ENCODE measurements around the gene SPSB4.

SPSB4 gene

DNA sequence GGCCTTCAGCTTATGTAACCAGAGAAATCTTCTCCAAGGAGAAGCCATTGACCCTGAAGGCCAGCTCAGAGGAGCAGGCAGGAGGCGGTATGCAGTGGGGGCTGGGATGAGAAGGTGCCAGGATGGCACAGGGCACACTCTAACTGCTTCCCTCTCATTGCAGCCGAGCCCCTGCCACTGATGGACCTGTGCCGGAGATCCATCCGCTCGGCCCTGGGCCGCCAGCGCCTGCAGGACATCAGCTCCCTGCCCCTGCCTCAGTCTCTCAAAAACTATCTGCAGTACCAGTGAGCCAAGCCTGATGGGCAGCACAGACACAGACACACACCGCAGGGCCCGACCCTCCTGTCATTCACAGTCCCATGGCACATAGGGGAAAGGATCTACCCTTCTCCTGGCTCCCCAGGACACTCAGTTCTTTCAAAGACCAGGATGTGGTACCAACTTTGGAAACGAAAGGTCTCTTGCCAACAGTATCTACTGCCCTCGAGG lies 95.9 kb downstream of the SPSB4 start:
- Histone ChIP-seq H3K27ac (ENCODE audit: low read depth, low read length, severe bottlenecking) (no peak overlapping the region), H3K36me3 (ENCODE audit: control insufficient read depth, insufficient read depth, low read length) (no peaks in the 10 kb centered on the region), H3K4me1 (ENCODE audit: control insufficient read depth, insufficient read depth, low read length, poor library complexity, severe bottlenecking) (no peaks in the 10 kb centered on the region), H3K4me3 (ENCODE audit: extremely low read depth, insufficient read depth, low read length, poor library complexity, severe bottlenecking) (no peak overlapping the region), H3K9me3 (ENCODE audit: control insufficient read depth, low read length) (peaks cover 7% of the 10 kb centered on the region)
- WGBS, 2 experiments (ENCODE audit: insufficient coverage in 2 of 2) = 93 to 94% methylated on average over 10 to 11 of the region's 11 CpGs

DNA sequence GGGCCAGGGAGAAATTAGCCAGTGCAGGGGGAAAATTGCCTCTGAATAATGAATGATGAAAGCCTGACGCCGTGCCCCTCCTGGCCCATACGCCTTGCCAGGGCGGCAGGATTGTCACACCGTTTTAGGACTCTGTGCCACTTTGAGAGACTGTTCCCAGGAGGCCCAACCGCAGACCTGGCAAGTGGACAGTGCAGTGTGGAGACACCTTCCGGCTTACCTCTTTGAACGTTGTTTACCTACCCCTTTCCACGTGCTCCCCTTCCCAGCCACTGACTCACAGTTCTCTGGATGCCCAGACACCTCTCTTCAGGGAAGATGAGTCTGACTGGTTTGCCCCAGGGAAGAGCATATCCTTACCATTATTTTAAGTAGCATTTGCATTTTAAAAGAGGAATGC lies 96.5 kb downstream of the SPSB4 start:
- Histone ChIP-seq H3K4me3 (ENCODE audit: extremely low read depth, insufficient read depth, low read length, poor library complexity, severe bottlenecking) (no peak overlapping the region), H3K4me1 (ENCODE audit: control insufficient read depth, insufficient read depth, low read length, poor library complexity, severe bottlenecking) (no peaks in the 10 kb centered on the region)
- 84 to 91% methylated on average over 7 to 9 of the region's 9 CpGs for WGBS, 2 experiments (ENCODE audit: insufficient coverage in 2 of 2)

DNA sequence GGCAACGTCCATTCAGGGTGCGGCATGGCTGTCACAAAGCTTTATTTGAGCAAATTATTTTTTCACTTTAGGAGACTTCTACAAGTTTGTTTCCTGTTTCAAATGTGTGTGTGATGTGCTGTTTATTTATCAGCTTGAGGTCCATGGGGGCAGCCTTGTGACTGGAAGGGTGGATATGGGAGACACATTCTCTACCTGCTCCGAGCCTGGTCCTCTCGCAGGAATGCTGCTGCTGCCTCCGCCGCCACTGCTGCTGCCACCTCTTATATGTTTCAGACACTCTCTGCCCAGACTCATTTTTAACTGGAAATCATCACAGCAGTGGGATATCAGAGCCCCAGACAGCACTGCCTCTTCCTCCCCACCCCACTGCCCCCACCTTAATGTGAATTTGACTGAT lies 97.0 kb downstream of the SPSB4 start:
- Histone ChIP-seq H3K27ac (ENCODE audit: low read depth, low read length, severe bottlenecking) (no peak overlapping the region), H3K4me1 (ENCODE audit: control insufficient read depth, insufficient read depth, low read length, poor library complexity, severe bottlenecking) (no peaks in the 10 kb centered on the region), H3K4me3 (ENCODE audit: extremely low read depth, insufficient read depth, low read length, poor library complexity, severe bottlenecking) (no peak overlapping the region), H3K9me3 (ENCODE audit: control insufficient read depth, low read length) (peaks cover 4% of the 10 kb centered on the region), H3K36me3 (ENCODE audit: control insufficient read depth, insufficient read depth, low read length) (no peaks in the 10 kb centered on the region)
- 92 to 93% methylated on average over 2 of the region's 6 CpGs for WGBS, 2 experiments (ENCODE audit: insufficient coverage in 2 of 2)

More for the DNA sequence above, 96.5 kb downstream of the SPSB4 start:
- Histone ChIP-seq H3K9me3 (ENCODE audit: control insufficient read depth, low read length) (peaks cover 7% of the 10 kb centered on the region), H3K27ac (ENCODE audit: low read depth, low read length, severe bottlenecking) (no peak overlapping the region), H3K36me3 (ENCODE audit: control insufficient read depth, insufficient read depth, low read length) (no peaks in the 10 kb centered on the region)

DNA sequence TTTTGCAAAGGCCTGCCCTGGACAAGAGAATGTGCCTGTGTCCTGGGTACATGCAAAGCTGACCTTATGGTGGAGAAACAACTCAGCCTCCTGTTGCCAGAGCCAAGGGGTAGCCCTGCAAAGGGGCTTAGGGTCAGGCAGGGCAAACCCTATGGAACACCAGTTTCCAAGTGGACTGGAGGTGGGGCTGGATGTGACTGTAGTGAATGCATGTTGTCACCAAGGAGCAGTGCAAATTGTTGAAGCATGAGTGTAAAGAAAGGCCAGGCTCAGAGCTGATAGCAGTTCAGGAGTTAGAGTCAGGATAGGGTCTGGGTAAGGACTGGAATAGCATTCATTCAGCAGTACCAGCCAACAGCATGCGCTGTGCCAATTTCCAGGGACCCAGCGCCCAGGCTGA lies 97.6 kb downstream of the SPSB4 start:
- 100% methylated on average over 1 of the region's 2 CpGs; no CpG with 5 or more reads in 1 of the 2 experiments for WGBS, 2 experiments (ENCODE audit: insufficient coverage in 2 of 2)
- no peaks in the 10 kb centered on the region for H3K36me3 ChIP-seq (ENCODE audit: control insufficient read depth, insufficient read depth, low read length)

DNA sequence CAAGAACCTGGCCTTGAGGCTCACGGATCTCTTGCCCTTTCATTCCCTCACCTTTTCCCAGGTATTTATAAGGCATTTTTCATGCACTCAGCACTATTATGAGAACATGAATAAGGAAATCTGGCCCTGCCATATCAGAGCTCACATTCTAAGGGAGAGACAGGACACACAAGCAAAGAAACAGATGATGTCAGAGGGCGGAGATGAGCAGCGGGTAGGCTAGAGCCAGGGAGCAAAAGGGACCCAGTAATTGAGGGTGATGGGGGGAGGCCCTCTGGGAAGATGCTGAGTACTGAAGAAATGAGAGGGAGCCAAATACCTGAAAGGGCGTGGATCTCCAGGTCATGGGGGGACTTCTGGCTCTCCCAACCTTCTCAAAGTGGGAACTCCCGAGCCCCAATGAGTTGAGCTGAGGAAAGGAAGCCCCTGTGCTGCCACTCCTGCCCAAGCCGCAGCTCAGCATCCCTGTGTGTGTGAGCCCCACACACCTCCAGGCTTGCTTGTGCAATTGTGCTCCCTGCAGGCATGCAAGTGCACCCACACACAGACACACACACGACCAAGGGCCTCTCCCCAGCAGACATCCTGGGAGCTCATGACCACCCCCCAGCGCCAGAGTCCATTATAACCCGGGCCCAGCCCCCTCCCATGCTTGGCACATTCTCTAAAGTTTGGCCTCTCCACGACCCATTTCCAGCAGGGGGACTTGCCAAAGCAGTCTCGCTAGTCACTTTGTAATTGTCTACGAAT lies 99.1 kb downstream of the SPSB4 start:
- H3K9me3 ChIP-seq (ENCODE audit: control insufficient read depth, low read length) = no peaks in the 10 kb centered on the region
- H3K36me3 ChIP-seq (ENCODE audit: control insufficient read depth, insufficient read depth, low read length) = no peaks in the 10 kb centered on the region
- H3K4me3 ChIP-seq (ENCODE audit: extremely low read depth, insufficient read depth, low read length, poor library complexity, severe bottlenecking) = no peak overlapping the region
- no peaks in the 10 kb centered on the region for H3K4me1 ChIP-seq (ENCODE audit: control insufficient read depth, insufficient read depth, low read length, poor library complexity, severe bottlenecking)
- no peak overlapping the region for H3K27ac ChIP-seq (ENCODE audit: low read depth, low read length, severe bottlenecking)
- WGBS, 2 experiments (ENCODE audit: insufficient coverage in 2 of 2) = 89% methylated on average over 4 to 12 of the region's 12 CpGs

More for the DNA sequence above, 97.6 kb downstream of the SPSB4 start:
- Histone ChIP-seq H3K27ac (ENCODE audit: low read depth, low read length, severe bottlenecking) (no peak overlapping the region), H3K4me3 (ENCODE audit: extremely low read depth, insufficient read depth, low read length, poor library complexity, severe bottlenecking) (no peak overlapping the region), H3K9me3 (ENCODE audit: control insufficient read depth, low read length) (no peaks in the 10 kb centered on the region), H3K4me1 (ENCODE audit: control insufficient read depth, insufficient read depth, low read length, poor library complexity, severe bottlenecking) (no peaks in the 10 kb centered on the region)

DNA sequence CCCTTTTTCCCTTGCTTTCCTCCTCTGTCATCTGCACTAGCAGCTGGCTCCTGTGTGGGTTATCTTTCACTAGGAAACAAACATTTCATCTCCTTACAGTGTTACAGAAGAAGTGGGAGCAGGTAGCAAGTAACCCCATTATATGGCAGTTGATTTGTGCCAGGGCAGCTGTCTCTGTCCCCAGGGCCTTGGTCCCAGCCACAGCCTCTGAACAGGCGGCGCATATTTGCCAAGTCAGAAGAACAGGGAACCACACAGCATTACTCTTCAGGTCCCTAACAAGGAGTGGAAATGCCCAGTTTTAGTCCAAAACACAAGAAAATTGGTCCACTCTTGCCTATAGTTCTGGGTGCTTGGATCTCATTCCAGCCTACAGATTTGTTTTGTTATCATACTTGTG lies 99.8 kb downstream of the SPSB4 start:
- H3K4me1 ChIP-seq (ENCODE audit: control insufficient read depth, insufficient read depth, low read length, poor library complexity, severe bottlenecking) = no peaks in the 10 kb centered on the region
- H3K9me3 ChIP-seq (ENCODE audit: control insufficient read depth, low read length) = no peaks in the 10 kb centered on the region
- H3K4me3 ChIP-seq (ENCODE audit: extremely low read depth, insufficient read depth, low read length, poor library complexity, severe bottlenecking) = no peak overlapping the region
- no peaks in the 10 kb centered on the region for H3K36me3 ChIP-seq (ENCODE audit: control insufficient read depth, insufficient read depth, low read length)
- no peak overlapping the region for H3K27ac ChIP-seq (ENCODE audit: low read depth, low read length, severe bottlenecking)
- 100% methylated on average over 2 of the region's 2 CpGs; no CpG with 5 or more reads in 1 of the 2 experiments for WGBS, 2 experiments (ENCODE audit: insufficient coverage in 2 of 2)

DNA sequence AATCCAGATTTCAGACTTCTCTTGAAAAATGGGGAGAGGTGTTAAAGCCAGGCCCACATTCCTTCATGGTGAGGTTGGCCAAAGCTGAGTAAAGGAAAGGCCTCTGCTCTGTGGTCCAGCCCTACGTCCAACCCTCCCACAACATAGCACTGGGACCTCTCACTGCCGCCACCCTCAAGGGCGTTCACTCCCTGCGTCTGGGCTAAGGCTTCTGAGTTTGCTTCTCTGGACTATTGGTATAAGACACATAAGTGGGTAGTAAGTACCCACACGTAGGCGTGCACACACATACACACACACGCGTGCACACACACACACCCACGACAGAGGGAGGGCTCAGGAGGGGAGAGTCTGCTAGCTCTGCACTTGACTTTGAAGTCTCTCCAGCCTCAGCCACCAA lies 100.3 kb downstream of the SPSB4 start:
- Histone ChIP-seq H3K36me3 (ENCODE audit: control insufficient read depth, insufficient read depth, low read length) (no peaks in the 10 kb centered on the region), H3K9me3 (ENCODE audit: control insufficient read depth, low read length) (no peaks in the 10 kb centered on the region), H3K27ac (ENCODE audit: low read depth, low read length, severe bottlenecking) (no peak overlapping the region), H3K4me3 (ENCODE audit: extremely low read depth, insufficient read depth, low read length, poor library complexity, severe bottlenecking) (no peak overlapping the region), H3K4me1 (ENCODE audit: control insufficient read depth, insufficient read depth, low read length, poor library complexity, severe bottlenecking) (no peaks in the 10 kb centered on the region)
- 100% methylated on average over 1 of the region's 9 CpGs; no CpG with 5 or more reads in 1 of the 2 experiments for WGBS, 2 experiments (ENCODE audit: insufficient coverage in 2 of 2)

DNA sequence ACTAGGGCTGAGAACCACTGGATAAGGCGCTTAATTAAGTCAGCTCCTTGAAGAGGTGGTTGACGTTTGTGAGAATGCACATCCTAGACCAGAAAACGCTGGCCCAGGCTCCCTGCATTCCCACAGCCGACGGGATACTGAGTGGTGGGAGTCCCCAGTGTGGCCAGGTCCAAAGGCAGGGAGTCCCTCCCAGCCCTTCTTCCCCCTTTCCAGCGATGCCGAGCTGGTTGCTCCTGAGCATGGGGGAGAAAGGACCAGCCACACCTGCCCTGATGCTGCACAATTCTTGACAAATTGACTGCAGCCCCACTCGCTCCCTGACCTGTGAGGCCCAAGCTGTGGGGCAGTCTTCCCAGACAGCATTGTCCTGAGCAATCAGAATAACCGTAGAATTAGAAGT lies 101.0 kb downstream of the SPSB4 start:
- no peak overlapping the region for H3K4me3 ChIP-seq (ENCODE audit: extremely low read depth, insufficient read depth, low read length, poor library complexity, severe bottlenecking)
- no peaks in the 10 kb centered on the region for H3K36me3 ChIP-seq (ENCODE audit: control insufficient read depth, insufficient read depth, low read length)
- no peak overlapping the region for H3K27ac ChIP-seq (ENCODE audit: low read depth, low read length, severe bottlenecking)
- H3K4me1 ChIP-seq (ENCODE audit: control insufficient read depth, insufficient read depth, low read length, poor library complexity, severe bottlenecking) = no peaks in the 10 kb centered on the region
- no peaks in the 10 kb centered on the region for H3K9me3 ChIP-seq (ENCODE audit: control insufficient read depth, low read length)
- 92% methylated on average over 5 to 6 of the region's 9 CpGs for WGBS, 2 experiments (ENCODE audit: insufficient coverage in 2 of 2)

DNA sequence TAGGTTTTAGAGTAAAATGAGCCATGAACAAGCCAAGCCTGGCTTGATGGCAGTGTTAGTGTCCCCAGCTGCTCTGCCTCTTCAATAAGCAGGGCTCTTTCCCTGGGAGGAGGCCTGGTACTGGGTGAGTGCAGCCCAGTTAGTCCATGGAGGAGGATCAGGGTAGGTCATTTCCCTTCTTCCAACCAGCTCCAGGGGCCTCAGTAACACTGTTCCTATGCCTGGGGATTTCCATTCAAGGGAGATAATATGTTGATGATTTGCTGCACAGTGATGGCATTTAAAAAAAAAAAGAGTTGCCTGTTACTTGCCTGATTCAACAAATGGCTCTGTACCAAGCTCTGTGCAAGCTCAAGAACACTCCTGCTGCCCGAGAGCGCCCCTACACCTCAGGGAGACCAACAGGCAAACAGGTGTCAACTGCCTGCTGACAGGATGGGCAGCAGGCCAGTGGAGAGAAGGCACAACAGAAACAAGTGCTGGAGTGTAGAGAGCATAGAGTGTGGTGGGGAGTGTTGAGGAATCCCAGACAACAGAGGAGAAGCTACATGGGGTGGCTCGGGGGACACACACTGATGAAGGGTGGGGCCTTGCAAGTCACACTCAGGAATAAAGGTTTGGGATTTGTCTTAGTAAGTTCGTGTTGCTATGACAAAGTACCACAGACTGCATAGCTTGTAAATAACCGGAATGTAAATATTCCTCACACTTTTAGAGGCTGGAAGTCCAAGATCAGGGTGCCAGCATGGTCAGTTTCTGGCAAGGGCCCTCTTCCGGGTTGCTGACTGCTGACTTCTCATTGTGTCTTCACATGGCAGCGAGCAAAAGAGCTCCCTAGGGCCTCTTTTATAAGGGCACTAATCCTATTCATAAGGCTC lies 101.9 kb downstream of the SPSB4 start:
- H3K36me3 ChIP-seq (ENCODE audit: control insufficient read depth, insufficient read depth, low read length) = no peaks in the 10 kb centered on the region
- H3K4me3 ChIP-seq (ENCODE audit: extremely low read depth, insufficient read depth, low read length, poor library complexity, severe bottlenecking) = no peak overlapping the region
- no peaks in the 10 kb centered on the region for H3K4me1 ChIP-seq (ENCODE audit: control insufficient read depth, insufficient read depth, low read length, poor library complexity, severe bottlenecking)
- no peaks in the 10 kb centered on the region for H3K9me3 ChIP-seq (ENCODE audit: control insufficient read depth, low read length)
- no peak overlapping the region for H3K27ac ChIP-seq (ENCODE audit: low read depth, low read length, severe bottlenecking)
- 67 to 92% methylated on average over 4 to 5 of the region's 7 CpGs for WGBS, 2 experiments (ENCODE audit: insufficient coverage in 2 of 2)

DNA sequence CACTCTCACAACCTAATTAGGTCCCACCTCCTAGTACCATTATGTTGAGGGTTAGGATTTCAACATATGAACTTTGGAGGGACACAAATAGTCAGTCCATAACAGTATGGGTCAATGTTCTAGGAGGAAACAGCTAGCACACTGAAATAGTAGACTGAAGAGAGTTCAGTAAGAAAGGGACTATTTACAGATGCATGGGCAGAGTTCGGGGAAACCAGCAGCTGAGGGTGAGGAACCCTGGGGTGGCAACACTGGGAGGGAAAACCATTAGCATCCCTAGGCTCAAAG lies 102.5 kb downstream of the SPSB4 start:
- Histone ChIP-seq H3K4me1 (ENCODE audit: control insufficient read depth, insufficient read depth, low read length, poor library complexity, severe bottlenecking) (no peaks in the 10 kb centered on the region), H3K36me3 (ENCODE audit: control insufficient read depth, insufficient read depth, low read length) (no peaks in the 10 kb centered on the region), H3K9me3 (ENCODE audit: control insufficient read depth, low read length) (no peaks in the 10 kb centered on the region), H3K27ac (ENCODE audit: low read depth, low read length, severe bottlenecking) (no peak overlapping the region), H3K4me3 (ENCODE audit: extremely low read depth, insufficient read depth, low read length, poor library complexity, severe bottlenecking) (no peak overlapping the region)
- WGBS, 2 experiments (ENCODE audit: insufficient coverage in 2 of 2) = 56 to 81% methylated on average over 1 of the region's 1 CpG

DNA sequence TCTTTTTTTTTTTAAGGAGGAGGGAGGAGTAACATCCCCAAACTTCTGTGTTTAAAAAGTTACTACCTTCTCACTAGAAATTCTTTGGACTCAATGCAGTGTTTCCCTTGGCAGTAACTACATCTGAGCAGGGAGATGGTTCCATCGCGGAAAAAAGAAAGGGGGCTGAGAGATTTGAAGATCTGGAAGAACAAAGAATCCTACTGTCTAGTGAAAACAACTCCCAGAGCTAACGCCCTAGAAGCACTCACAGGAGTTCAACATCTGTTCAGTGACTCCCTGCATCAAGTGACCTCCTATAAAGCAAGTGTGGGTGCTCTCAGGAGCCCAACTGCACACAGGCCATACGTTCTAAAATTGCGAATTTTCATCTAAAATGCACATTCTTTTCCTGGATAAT lies 113.7 kb downstream of the SPSB4 start:
- Histone ChIP-seq H3K36me3 (ENCODE audit: control insufficient read depth, insufficient read depth, low read length) (no peaks in the 10 kb centered on the region), H3K4me3 (ENCODE audit: extremely low read depth, insufficient read depth, low read length, poor library complexity, severe bottlenecking) (no peak overlapping the region), H3K4me1 (ENCODE audit: control insufficient read depth, insufficient read depth, low read length, poor library complexity, severe bottlenecking) (no peaks in the 10 kb centered on the region), H3K27ac (ENCODE audit: low read depth, low read length, severe bottlenecking) (no peak overlapping the region), H3K9me3 (ENCODE audit: control insufficient read depth, low read length) (peaks cover 15% of the 10 kb centered on the region)
- 81 to 94% methylated on average over 3 to 5 of the region's 5 CpGs for WGBS, 2 experiments (ENCODE audit: insufficient coverage in 2 of 2)
